ENCODE results near the gene MINPP1. TPM values are rescaled to one million over a fixed set of nuclear protein-coding genes. Genes with fewer than 3 reads are reported as not detected.

The MINPP1 gene
- total RNA-seq, 2 experiments from 2014 or later, result 3.6 to 8.4 TPM

DNA sequence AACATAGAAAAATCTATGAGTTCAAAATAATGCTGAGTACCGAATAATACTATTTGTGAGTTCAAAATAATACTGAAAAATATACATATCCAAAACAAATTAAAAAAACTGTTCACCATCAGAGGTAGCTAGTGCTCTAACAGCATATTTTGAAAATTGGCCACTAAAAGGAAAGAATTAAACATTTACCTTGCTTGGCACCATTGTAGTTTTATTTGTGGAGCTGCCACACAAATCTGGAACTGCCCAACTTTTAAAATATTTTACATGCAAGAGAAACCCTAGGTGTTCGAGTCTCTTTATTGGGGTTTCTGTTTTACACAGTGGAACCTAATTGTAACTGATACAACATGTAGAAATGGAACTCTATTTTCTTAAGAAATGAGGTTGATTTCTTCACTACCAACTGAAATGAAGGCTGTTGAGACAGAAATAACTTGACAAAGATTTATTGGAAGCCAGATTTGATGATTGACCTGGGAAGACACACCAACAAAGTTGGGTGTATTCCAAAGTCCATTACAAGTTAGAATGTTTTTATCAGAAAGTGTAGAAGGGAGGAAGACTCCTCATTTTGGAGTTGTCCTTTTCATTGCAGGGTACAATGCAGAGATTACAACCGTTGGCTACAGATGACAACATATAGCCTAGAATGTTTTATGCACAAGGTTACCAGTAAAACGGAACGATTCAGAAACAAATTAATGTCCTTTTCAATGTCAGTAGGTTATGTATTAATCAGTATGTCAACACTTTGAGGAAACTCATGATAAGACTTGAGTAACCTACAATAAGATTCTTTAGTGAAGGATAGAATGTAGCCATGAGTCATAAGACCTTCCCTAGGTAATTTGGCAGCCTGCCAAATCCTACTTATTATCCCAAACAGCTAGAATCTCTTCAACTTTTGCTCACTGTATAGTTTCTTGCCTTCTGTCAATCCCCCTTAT is 81.1 kb downstream of the MINPP1 start:
- Histone ChIP-seq H3K4me1 (ENCODE audit: insufficient read depth, low read length, poor library complexity, severe bottlenecking) (no peaks in the 10 kb centered on the region), H3K27ac (ENCODE audit: low read depth, low read length, poor library complexity, severe bottlenecking) (no peak overlapping the region), H3K4me2 (ENCODE audit: low read length) (no peak overlapping the region), H2AFZ (ENCODE audit: low read length) (no peak overlapping the region), H4K20me1 (ENCODE audit: insufficient read depth, low read length) (no peaks in the 10 kb centered on the region), H3K4me3 (ENCODE audit: low read depth, low read length, poor library complexity, severe bottlenecking) (no peak overlapping the region), H3K9me2 (ENCODE audit: insufficient read depth, low read length) (no peaks in the 10 kb centered on the region), H3K79me2 (ENCODE audit: insufficient read depth, low read depth, low read length) (no peaks in the 10 kb centered on the region), H3K36me3 (ENCODE audit: insufficient read depth, low read length) (no peaks in the 10 kb centered on the region), H3K9me3 (ENCODE audit: low read length) (no peaks in the 10 kb centered on the region)
- CTCF ChIA-PET (ENCODE audit: unreplicated experiment), result no interaction called here
- no TSS peak for BruUV-seq (replicated peaks)
- intact Hi-C loops (cut with micrococcal nuclease; ENCODE audit: unreplicated experiment), result no loop called here
- POLR2A ChIA-PET, result no interaction called here
- DNase-seq (ENCODE audit: low spot score), result no peak
- TF ChIP-seq EZH2phosphoT487 (IDR thresholded peaks at IDR 0.05; ENCODE audit: borderline replicate concordance, low read depth, low read length), result no peak
- TF ChIP-seq, protein P1, sequence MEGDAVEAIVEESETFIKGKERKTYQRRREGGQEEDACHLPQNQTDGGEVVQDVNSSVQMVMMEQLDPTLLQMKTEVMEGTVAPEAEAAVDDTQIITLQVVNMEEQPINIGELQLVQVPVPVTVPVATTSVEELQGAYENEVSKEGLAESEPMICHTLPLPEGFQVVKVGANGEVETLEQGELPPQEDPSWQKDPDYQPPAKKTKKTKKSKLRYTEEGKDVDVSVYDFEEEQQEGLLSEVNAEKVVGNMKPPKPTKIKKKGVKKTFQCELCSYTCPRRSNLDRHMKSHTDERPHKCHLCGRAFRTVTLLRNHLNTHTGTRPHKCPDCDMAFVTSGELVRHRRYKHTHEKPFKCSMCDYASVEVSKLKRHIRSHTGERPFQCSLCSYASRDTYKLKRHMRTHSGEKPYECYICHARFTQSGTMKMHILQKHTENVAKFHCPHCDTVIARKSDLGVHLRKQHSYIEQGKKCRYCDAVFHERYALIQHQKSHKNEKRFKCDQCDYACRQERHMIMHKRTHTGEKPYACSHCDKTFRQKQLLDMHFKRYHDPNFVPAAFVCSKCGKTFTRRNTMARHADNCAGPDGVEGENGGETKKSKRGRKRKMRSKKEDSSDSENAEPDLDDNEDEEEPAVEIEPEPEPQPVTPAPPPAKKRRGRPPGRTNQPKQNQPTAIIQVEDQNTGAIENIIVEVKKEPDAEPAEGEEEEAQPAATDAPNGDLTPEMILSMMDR (conservative IDR thresholded peaks at IDR 0.05; ENCODE audit: low read length), result no peak

DNA sequence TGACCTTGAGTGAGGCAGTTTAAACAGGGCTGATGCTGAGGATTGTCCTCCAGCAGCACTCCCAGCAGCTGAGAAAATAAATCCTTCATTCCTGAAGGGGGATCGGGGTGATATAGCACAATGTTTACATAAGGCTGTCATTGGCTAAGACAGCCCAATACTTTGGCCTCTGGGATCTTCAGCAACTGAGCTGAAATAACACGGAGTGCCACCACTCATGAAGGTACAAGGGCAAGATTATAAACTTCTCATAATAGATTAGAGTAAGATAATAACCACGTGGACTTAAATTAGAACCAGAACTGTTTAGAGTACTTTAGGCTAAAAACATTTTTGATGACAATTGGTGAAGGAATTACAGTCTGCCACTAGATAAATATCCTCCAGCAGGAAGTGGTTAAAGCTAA is 85.0 kb downstream of the MINPP1 start:
- no peak overlapping the region for H2AFZ ChIP-seq (ENCODE audit: low read length)
- ChIA-PET POLR2A (no interaction called here), CTCF (ENCODE audit: unreplicated experiment) (no interaction called here)
- no peaks in the 10 kb centered on the region for H3K79me2 ChIP-seq (ENCODE audit: insufficient read depth, low read depth, low read length)
- TF ChIP-seq, protein P1 (conservative IDR thresholded peaks at IDR 0.05; ENCODE audit: low read length), result no peak
- TF ChIP-seq EZH2phosphoT487 (IDR thresholded peaks at IDR 0.05; ENCODE audit: borderline replicate concordance, low read depth, low read length), result no peak
- H3K4me1 ChIP-seq (ENCODE audit: insufficient read depth, low read length, poor library complexity, severe bottlenecking), result no peaks in the 10 kb centered on the region
- no TSS peak for BruUV-seq (replicated peaks)
- H3K4me2 ChIP-seq (ENCODE audit: low read length), result no peak overlapping the region
- no peak overlapping the region for H3K4me3 ChIP-seq (ENCODE audit: low read depth, low read length, poor library complexity, severe bottlenecking)
- no peaks in the 10 kb centered on the region for H3K36me3 ChIP-seq (ENCODE audit: insufficient read depth, low read length)
- no peaks in the 10 kb centered on the region for H3K9me3 ChIP-seq (ENCODE audit: low read length)
- intact Hi-C loops (cut with micrococcal nuclease; ENCODE audit: unreplicated experiment), result no loop called here
- no peak for DNase-seq (ENCODE audit: low spot score)
- no peaks in the 10 kb centered on the region for H4K20me1 ChIP-seq (ENCODE audit: insufficient read depth, low read length)
- no peaks in the 10 kb centered on the region for H3K9me2 ChIP-seq (ENCODE audit: insufficient read depth, low read length)
- H3K27ac ChIP-seq (ENCODE audit: low read depth, low read length, poor library complexity, severe bottlenecking), result no peak overlapping the region

Measured in OCI-LY7 (cell line).